ENCODE results near the gene TMOD4. TPM values are rescaled to one million over a fixed set of nuclear protein-coding genes. Genes with fewer than 3 reads are reported as not detected.

The TMOD4 gene
- total RNA-seq (1 to 10 TPM in 1 of 4 donors, not detected in 3; 1.1 TPM), polyA plus RNA-seq (1 to 10 TPM in 1 of 3 donors, under 1 TPM in 1, not detected in 1; 0.07 to 2.1 TPM)

- no peak within 1 kb of the TSS for H3K4me3 ChIP-seq
- H3K4me1 ChIP-seq, result no peaks in the 10 kb centered on the region
- H3K27ac ChIP-seq, result peak within 1 kb of the TSS in 1 of 4 donors; percentile 69
- intact Hi-C loops (cut with DNase I), result no loop called here
- no peaks in the 10 kb centered on the region for H3K9me3 ChIP-seq
- DNase-seq, result no peak
- H3K36me3 ChIP-seq, result peaks cover 6 to 73% (median 59%) of the 10 kb centered on the region in 4 donors
- TF ChIP-seq CTCF (IDR thresholded peaks at IDR 0.05) (peak in 2 of 4 experiments; percentile 15 to 24), POLR2AphosphoS5 (IDR thresholded peaks at IDR 0.05) (no peak)
- no peaks in the 10 kb centered on the region for H3K27me3 ChIP-seq
- WGBS, 2 donors, result 66 to 73% methylated on average over 4 of the region's 4 CpGs
Observed at GRCh38 chr1:151175863-151176262, at the start of gene TMOD4. Gene TMOD4, minus strand, starts transcription at chr1:151175981. Its CDS starts 1,106 bp downstream, at chr1:151174875.

- H3K36me3 ChIP-seq, result peaks cover 0 to 34% (median 7%) of the 10 kb centered on the region in 4 donors
- TF ChIP-seq POLR2AphosphoS5 (IDR thresholded peaks at IDR 0.05) (no peak), CTCF (IDR thresholded peaks at IDR 0.05) (no peak), EP300 (IDR thresholded peaks at IDR 0.05) (no peak), POLR2A (IDR thresholded peaks at IDR 0.05) (no peak)
- no peak overlapping the region for H3K27ac ChIP-seq
- intact Hi-C loops (cut with DNase I), result no loop called here
- no peaks in the 10 kb centered on the region for H3K27me3 ChIP-seq
- no peak for DNase-seq
- no peak overlapping the region for H3K4me3 ChIP-seq
- H3K4me1 ChIP-seq, result peaks cover 0 to 20% (median 9%) of the 10 kb centered on the region in 4 donors
- H3K9me3 ChIP-seq, result no peaks in the 10 kb centered on the region
- WGBS, 2 donors, result 93 to 95% methylated on average over 4 of the region's 4 CpGs
Observed at GRCh38 chr1:151222130-151222529, 46.3 kb upstream of the TMOD4 start.

GRCh38 chr1:151221616-151222015 lies 45.8 kb upstream of the TMOD4 start:
- H3K4me1 ChIP-seq, result peaks cover 0 to 20% (median 9%) of the 10 kb centered on the region in 4 donors
- no peaks in the 10 kb centered on the region for H3K27me3 ChIP-seq
- no peak for TF ChIP-seq CTCF (IDR thresholded peaks at IDR 0.05)
- no peak for TF ChIP-seq EP300 (IDR thresholded peaks at IDR 0.05)
- TF ChIP-seq POLR2AphosphoS5 (IDR thresholded peaks at IDR 0.05), result no peak
- TF ChIP-seq POLR2A (IDR thresholded peaks at IDR 0.05), result no peak
- H3K4me3 ChIP-seq, result no peak overlapping the region
- no peak overlapping the region for H3K27ac ChIP-seq
- intact Hi-C loops (cut with DNase I), result no loop called here
- 88 to 96% methylated on average over 1 of the region's 1 CpG for WGBS, 2 donors
- H3K9me3 ChIP-seq, result no peaks in the 10 kb centered on the region
- no peak for DNase-seq
- peaks cover 0 to 30% (median 7%) of the 10 kb centered on the region in 4 donors for H3K36me3 ChIP-seq

- Histone ChIP-seq H3K9me3 (no peaks in the 10 kb centered on the region), H3K27ac (no peak overlapping the region), H3K36me3 (peaks cover 0 to 28% (median 2%) of the 10 kb centered on the region in 4 donors), H3K27me3 (no peaks in the 10 kb centered on the region), H3K4me1 (peaks cover 0 to 34% (median 17%) of the 10 kb centered on the region in 4 donors), H3K4me3 (no peak overlapping the region)
- TF ChIP-seq EP300 (IDR thresholded peaks at IDR 0.05) (no peak), CTCF (IDR thresholded peaks at IDR 0.05) (no peak), POLR2A (IDR thresholded peaks at IDR 0.05) (no peak), POLR2AphosphoS5 (IDR thresholded peaks at IDR 0.05) (no peak)
- 52 to 64% methylated on average over 2 of the region's 2 CpGs for WGBS, 2 donors
- DNase-seq, result no peak
- intact Hi-C loops (cut with DNase I), result no loop called here
Observed at GRCh38 chr1:151213560-151213959, 37.8 kb upstream of the TMOD4 start.
